GM21526 (cell line): ENCODE data around the gene LIN9.

Source experiments
- ATAC-seq: cut with Tn5 transposase; IDR thresholded peaks from one replicate; pipeline ENCODE4 v1.9.1; 2021; ENCODE audit warnings: moderate library complexity; ENCODE audit not compliant: unreplicated experiment, low FRiP score

LIN9 gene

GRCh38 chr1:226324479-226324878 lies 15.5 kb upstream of the LIN9 start:
- no peak for ATAC-seq

- ATAC-seq, result no peak
Measured at GRCh38 chr1:226322986-226323385, 14.0 kb upstream of the LIN9 start.

GRCh38 chr1:226320930-226321329 lies 12.0 kb upstream of the LIN9 start:
- no peak for ATAC-seq

- no peak for ATAC-seq
Measured at GRCh38 chr1:226318471-226318870, 9.5 kb upstream of the LIN9 start.

GRCh38 chr1:226314055-226314454 lies 5.1 kb upstream of the LIN9 start:
- no peak for ATAC-seq

GRCh38 chr1:226312065-226312464 lies 3.1 kb upstream of the LIN9 start:
- ATAC-seq, result no peak

GRCh38 chr1:226311376-226311775 lies 2.4 kb upstream of the LIN9 start:
- no peak for ATAC-seq

GRCh38 chr1:226310637-226311195 lies 1.8 kb upstream of the LIN9 start:
- no peak for ATAC-seq

- no peak for ATAC-seq
Measured at GRCh38 chr1:226310245-226310540, 1.2 kb upstream of the LIN9 start.

- peak; percentile 3 for ATAC-seq
Measured at GRCh38 chr1:226309398-226310244, 657 bp upstream of the LIN9 start.

- ATAC-seq, result peak; percentile 8
Measured at GRCh38 chr1:226308166-226308722, 720 bp downstream of the LIN9 start.

GRCh38 chr1:226306425-226306824 lies 2.5 kb downstream of the LIN9 start:
- no peak for ATAC-seq

GRCh38 chr1:226305184-226305583 lies 3.8 kb downstream of the LIN9 start:
- no peak for ATAC-seq

- ATAC-seq, result no peak
Measured at GRCh38 chr1:226304291-226304955, 4.5 kb downstream of the LIN9 start.

- ATAC-seq, result no peak
Measured at GRCh38 chr1:226302731-226303130, 6.2 kb downstream of the LIN9 start.

- ATAC-seq, result no peak
Measured at GRCh38 chr1:226296911-226297310, 12.1 kb downstream of the LIN9 start.

GRCh38 chr1:226293553-226293920 lies 15.4 kb downstream of the LIN9 start:
- no peak for ATAC-seq

- ATAC-seq, result no peak
Measured at GRCh38 chr1:226292874-226293552, 16.0 kb downstream of the LIN9 start.

GRCh38 chr1:226287587-226287986 lies 21.4 kb downstream of the LIN9 start:
- no peak for ATAC-seq

- no peak for ATAC-seq
Measured at GRCh38 chr1:226281058-226281457, 27.9 kb downstream of the LIN9 start.

- ATAC-seq, result no peak
Measured at GRCh38 chr1:226279498-226279897, 29.5 kb downstream of the LIN9 start.
